Middle frontal gyrus (tissue), 1 donor: ENCODE data around the gene TWIST2.

Source experiments
- DNase-seq: peaks from one replicate; pipeline ENCODE4 v3.0.0-alpha.2; 2015; ENCODE audit warnings: low spot score; ENCODE audit errors: extremely low spot score

The TWIST2 gene

DNA sequence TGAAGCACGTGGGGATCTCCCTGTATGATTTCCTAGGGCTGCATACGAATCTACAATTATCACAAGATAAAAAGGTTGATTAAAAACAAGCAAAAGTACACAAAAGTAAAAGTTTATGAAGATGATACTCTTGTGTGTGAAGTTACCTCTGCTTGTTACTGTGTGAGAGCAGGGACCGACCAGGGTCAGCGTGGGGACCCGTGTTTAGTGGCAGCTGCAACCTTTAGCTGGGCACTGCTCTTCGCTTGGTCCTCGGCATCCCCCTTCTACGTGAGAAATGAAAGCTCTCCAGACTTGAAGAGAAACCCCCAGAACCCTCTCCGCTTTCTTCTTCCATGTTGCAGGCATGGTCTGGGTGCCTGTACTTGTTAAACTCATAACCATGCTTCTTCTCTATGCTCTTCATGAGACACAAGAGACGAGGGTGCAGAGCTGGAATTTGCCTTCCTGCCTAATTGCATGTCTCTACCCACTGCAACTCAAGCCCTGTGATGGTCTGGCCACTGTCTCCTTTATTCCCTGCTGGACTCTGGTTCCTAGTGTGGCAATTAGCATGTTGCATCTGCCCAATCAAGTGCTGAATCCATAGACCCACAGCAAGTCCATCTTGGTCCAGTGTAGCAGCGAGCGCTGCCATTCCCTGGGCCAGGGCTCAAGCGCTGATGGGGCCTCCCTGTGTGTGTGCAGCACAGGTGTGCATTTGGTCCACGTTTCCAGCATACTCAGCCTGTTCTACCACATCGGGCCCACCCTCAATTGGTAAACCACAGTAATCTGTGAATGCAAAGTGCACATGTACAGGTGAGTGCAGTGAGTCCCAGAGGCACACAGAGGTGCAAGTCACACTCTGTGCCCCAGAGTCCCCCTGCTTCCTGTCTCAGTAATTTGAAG lies 88.5 kb downstream of the TWIST2 start:
- no peak for DNase-seq

DNA sequence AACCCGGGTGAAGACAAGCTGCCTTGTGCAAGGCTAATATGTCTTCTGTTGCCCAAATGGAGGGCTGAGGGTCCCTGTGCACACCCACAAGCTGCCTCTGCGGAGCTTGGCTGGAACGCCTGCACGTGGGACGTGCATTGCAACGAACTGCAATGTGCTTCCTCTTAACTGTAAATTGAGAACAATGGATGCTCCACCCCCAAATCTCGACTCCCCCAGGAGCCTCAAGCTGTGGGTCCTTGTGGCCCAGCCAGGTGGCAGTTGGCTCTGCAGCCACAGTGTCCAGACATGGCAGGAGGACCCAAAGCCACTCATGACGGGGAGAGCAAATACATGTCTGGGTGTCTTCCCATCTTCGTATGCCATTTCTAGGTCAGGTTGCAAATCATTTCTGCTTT lies 90.1 kb downstream of the TWIST2 start:
- DNase-seq: no peak

DNA sequence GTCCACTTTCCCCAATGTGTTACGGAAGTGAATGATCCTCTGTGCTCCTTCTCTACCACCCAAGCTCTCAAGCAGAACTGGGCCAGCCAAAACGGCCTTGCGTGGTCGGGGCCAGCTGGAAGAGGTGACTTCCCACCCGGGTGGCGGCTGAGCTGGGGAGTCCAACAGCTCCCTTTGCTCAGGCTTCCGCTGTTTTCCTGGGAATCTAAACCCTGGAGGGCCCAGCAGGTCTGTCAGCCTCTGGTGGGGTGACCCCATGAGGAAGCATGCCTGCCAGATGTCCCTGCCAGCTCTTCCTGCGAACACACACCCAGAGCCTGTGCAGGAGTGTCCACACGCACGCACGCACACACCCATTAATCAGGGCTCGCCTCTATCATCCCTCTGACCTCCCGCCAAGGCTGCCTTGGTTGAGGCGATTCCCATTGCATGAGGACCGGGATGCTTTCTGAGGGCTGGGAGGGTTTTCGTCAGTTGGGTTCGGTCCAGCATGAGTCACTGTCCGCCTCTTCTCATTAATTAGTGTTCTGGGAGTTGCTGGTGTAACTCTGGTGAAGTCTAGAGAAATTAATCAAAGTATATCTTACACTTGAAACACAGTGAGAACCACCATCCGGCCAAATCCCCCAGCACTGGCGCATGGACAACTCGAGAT lies 90.6 kb downstream of the TWIST2 start:
- DNase-seq: no peak

DNA sequence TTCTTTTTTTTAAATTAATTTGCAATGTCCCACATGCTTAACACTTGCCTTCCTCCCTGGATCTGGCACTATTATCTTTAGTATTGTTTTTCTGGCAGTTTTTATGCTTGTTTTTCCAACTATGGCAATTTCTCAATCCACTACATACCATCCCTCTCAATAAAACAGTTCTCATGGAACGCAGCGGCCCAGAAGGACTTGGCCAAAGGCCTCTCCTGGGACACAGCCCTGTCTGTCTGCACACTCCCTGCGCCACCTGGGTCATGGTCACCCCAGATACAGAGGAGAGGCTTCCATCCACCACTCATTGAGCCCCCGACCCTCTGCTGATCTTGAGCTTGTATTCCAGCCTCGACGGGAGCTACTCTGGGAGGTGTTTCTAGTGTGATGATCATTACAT lies 91.2 kb downstream of the TWIST2 start:
- DNase-seq: no peak

DNA sequence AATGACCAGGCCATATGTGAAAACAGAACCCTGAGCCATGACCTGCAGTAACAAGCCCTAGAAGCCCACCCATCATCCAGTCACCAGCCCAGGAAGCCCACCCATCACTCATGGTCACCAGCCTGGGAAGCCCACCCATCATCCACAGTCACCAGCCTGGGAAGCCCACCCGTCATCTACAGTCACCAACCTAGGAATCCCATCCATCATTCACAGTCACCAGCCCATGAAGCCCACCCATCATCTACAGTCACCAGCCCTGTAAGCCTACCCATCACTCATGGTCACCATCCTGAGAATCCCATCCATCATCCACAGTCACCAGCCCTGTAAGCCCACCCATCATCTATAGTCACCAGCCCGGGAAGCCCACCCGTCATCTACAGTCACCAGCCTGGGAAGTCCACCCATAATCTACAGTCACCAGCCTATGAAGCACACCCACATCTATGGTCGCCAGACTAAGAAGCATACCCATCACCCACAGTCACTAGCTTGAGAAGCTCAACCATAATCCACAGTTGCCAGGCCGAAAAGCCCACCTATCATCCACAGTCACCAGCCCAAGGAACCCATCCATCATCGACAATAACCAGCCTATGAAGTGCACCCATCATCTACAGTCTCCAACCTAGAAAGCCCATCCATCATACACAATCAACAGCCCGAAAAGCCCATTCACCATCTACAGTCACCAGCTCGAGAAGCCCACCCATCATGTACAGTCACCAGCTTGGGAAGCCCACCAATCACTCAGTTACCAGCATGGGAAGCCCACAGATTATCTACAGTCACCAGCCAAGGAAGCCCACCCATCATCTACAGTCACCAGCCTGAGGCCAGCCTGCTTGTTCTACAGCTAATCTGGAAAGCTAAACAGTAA lies 91.9 kb downstream of the TWIST2 start:
- DNase-seq: no peak

DNA sequence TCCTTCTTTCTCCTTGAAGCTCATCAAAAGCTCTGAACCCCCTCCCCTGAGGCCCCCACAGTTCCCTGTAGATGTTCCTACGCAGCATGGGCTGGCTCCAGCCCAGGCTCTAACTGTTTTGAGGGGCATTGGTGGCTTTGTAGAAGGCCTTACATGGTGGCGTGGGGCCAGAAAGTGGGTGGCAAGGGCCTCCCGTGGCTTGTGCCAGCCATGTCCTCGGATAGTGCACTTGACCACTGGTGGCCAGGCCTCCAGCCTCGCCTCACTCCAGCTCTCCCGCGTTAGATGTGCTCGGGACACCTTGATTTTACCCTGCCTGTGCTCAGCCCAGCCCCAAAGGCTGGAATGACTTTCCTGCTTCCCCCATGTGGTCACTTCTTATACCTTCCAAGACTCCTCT lies 92.9 kb downstream of the TWIST2 start:
- no peak for DNase-seq

DNA sequence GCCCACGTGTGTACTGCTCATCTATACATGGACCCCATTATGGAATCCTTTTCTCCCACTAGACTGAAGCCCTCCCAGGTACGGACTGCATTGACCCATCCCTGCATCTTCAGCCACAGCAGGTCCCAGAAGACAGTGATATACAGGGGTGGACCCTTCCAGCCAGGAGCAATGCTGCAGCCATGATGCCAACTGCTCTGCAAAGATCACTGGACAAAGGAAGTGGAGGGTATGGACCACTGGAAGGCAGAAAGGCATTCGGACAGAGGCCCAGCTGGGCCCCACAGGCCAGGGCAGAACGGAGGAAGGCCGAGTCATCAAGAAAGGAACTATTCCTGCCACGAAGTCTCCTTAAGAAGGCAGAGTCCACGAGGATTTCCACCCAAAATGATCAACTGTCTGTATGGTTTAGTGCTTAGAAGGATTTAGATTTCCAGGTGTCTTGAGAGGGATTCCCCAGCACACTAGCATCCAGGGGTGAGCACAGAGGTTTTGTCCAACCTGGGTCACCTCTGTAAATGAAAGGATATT lies 93.4 kb downstream of the TWIST2 start:
- DNase-seq: no peak

DNA sequence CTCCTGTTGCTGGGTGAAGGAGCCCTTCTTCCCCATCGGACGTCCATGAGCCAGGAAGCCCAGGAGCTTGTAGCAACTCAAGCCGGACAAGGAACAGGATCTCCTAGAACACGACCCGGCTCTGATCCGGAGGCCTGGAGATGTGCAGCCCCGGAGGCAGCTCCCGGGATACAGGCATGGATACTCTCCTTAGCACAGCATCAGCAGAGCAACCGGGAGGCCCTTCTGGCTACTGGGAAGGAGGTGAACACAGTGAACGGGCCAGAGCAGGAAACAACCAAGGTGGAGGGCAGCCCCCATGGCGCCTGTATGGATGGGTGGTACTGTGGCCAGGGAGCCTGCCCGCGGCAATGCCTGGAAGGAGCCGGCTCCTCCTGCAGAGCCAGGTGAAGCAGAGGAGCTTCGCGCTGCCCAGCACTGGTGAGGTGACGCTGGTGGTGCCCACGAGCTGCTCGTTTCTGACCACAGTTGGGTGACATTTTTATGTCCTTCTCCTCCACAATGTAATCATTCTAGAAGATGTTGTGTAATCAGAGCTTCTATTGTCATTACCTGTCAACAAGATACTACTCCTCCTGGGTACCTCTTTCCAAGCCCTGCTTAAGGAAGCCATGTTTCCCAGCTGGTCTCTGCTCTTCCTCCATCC lies 94.3 kb downstream of the TWIST2 start:
- no peak for DNase-seq

DNA sequence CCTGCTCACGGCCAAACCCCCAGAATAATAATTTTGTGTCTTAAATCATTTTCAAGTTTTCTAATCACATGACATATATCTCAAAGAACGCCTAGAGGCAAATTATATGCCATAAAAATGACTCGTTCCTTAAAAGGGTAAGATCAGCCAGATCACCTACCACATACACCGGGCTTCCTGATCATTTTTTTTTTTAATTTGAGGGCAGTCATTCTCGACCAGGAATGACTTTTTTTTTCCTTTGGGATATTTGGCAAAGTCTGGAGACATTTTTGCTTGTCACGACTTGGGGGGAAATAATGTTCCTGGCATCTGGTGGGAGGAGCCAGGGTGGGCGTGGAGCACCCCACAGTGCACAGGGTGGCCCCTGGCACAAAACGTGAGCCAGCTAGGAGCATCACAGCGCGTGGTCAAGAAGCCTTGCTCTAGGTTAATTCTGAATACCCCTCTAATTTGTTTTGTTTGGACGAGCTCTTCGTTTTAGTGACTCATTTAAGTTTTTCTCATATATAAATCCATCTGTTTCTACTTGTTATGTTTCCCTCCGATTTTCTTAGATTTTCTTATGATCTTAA lies 94.9 kb downstream of the TWIST2 start:
- DNase-seq: no peak

DNA sequence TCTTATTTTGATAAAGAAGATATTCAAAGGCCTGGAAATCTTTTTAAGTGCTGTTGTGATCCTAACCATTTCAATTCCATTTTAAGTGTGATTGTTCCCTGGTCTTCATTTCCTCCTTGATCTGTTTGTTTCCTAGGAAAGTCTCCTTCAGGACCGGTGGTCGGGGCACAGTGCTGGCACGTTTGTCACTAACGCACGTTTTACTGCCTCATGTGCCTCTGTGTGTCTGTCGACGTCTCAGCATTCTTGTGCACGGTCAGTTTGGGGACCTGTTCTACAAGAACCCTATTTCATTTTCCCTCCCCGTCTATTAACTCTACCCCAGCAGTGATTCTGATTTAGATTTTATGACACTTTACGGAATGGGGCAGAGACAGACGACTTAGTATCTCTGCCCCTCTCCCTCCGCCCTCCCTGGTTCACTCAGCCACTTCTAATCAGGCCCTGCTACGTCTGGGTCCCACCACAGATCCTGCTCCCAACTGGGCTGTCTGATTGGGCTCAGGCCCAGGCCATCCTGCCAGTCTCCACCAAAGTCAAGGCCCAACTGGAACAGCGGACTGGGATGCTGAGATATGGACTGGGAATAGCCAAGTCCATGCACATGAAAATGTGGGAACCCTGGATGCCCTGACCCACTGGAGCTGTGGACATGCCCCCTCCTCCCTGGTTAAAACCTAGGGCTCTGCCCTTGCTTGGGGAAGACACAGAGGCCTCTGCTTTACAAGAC lies 95.6 kb downstream of the TWIST2 start:
- DNase-seq: no peak

DNA sequence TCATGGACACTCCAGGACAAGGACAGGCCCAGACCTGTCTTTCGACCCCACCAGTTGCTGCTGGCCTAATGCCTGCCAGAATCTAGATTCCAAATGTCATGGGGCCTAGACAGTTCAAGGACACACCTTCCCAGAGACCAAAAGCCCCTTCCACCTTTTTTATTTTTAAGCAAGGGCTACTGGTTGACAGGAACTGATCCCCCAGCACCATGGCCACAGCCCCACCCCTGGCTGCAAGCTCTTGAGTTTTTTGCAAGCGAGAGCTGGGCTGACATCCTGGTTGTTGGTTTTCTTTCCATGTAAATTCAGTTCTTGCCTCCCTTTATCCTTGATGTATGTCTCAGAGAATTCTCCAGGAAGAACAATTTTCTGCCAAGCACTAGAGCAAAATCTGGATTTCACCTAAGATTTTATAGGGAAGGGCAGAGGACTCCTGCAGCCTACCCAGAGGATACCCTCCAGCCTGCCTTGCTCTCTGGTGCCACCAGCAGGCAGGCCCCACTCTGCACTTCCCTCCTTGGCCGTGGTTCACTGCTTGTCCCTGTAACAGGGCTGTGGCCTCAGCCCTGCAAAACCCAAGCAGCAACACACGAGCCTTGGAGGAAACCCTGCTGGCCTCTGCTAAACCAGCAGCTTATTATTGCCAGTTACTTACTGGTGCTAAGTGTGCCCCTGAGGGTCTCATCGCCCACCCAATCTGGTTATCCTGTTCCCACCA lies 97.7 kb downstream of the TWIST2 start:
- DNase-seq: no peak

DNA sequence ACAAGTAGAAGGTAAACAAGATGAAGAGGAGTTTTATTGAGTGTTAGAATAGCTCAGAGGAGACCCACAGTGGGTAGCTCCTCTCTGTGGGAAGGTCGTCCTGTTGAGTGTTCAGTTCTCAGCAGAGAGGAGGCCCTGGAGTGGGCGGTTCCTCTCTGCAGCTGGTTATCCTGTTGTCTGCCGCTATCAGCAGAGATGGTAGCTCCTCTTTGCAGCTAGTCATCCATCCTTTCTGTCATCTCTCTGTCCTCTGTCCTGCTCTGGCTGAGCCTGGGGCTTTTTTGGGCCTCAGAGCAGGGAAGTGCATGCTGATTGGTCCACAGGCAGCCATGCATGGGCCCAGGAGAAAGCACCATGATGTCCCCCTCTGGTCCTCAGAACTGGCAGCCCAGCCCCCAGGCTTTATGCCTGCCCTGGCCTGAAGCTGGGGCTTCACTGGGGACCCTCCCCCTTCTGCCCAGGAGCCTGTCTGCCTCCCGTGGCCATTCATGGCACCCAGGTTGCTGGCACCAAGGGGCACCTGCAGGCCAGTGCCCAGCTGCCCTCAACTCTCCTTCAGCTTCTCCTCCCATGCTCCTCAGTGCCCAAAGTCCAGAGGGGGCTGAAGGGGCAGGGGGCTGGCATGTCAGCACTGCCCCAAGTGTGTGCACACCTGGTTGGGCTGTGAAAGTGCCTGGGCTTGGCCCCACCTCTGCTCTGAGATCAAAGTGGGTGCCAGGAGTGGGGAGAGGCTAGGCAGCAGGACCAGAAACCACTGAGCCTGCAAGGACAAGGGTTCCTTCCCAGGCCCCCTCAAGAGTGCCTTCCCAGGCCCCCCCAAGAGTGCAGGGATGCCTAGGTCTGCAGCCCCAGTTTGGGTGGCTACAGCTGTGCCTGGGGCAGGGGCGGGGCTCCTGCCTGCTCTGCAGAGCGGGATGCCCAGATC lies 98.7 kb downstream of the TWIST2 start:
- no peak for DNase-seq

DNA sequence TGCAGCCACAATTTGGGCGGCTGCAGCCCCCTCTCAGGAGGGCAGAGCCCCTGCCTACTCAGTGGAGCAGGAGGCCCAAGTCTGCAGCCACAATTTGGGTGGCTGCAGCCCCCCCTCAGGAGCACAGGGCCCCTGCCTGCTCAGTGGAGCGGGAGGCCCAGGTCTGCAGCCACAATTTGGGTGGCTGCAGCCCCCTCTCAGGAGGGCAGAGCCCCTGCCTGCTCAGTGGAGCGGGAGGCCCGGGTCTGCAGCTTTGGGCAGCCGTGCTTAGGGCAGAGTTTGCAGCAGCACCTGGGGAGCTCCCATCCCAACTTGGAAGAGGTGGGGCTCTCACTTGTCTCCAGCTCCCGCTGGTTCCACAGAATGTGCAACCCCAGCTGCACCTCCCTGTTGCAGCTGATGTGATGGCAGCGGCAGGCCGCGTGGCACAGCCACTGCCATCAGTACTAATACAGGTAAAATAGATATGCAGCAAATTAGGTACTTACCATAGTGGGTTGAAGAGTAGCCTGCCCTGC lies 99.4 kb downstream of the TWIST2 start:
- no peak for DNase-seq

DNA sequence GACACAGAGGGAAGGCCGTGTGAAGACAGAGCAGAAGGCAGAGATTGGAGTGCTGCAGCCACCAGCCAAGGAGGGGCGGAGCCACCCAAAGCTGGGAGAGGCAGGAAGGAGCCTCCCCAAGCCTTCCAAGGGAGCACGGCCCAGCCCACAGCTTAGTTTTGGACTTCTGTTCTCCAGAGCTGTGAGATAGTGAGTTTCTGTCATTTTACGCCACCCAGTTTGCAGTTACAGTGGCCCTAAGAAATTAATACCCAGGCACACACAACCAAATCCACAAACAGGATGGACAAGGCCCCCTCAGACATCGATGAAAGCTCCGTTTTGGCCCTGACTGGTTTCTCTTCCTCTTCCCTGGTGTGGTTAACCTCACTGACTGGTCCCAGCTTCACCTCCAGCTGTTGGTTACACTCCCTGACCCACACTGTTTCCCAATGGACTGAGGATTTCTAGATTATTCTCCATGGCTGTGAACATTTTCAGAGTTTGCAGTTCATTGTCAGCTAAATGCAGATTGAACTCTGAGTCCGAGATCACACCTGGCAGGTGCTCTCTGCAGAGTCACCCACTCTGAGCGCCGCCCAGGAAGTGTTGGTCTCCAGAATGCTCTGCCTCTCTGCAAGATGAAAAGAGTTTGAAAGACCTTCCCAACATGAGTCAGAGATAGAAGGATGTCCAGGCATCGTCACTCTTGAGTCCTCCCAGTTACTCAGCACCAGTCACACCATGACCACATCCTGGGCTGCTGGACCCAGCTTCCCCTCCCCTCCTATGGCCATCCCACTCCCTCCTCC lies 100.2 kb downstream of the TWIST2 start:
- DNase-seq: no peak

DNA sequence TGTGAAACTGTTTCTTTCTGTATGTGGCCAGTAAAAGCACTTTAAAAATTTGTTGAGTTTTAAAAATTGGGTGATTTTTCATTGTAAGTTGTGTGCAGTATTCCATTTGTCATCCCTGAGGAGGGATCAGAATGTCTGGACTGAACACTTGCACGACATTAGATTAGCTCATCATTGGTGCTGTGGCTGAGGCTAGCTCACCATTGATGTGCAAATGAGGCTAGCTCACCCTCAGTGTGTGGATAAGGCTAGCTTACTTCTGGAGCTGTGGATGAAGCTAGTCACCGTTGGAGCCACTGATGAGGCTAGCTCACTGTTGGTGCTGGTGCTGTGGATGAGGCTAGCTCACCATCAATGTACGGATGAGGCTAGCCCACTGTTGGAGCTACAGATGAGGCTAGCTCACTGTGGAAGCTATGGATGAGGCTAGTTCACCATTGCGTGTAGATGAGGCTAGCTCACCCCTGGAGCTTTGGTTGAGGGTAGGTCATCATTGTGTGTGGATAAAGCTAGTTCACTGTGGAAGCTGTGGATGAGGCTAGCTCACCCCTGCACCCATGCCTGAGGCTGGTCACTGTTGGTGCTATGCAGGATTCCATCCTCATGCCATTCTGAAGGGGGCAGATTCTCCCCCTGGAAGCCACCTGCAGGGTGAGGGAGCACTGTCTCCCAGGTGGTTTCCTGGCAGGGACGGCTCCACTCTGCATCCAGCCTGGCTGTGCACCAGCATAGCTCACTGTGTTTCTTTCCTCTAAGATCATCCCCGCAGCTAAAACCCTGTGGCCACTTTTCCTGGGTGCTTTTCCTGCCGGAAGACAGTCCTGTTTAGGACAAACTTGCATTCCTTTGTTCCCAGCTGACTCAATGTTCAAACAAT lies 101.1 kb downstream of the TWIST2 start:
- DNase-seq: no peak

DNA sequence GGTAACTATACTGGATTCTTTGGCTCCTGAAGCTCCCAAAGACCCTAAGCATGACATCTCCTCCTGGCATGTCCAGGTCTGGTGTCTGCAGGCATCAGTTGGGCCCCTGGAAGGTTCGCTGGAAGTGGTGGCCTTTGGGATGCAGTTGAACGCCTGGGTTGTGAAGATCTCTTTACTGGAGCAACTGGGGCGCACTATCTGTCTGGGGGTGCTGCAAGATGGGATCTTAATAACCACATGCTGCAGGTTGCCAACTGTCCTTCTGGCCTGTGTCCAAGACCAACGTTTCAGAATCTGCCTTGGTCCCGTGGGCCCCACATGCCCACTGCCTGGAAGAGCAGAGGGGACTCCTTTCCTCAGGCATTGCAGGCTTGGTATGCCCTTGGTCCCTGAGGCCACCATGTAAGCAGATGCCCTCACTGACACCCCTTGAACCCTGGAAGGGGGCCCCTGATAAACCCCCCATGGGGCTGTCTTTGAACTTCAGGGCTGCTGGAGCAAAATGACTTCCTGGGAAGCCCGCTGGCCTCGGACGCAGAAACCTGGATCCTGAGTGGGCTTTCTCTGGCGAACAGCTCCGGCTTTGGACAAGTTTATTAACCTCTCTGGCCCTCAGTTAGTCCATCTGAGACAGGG lies 101.9 kb downstream of the TWIST2 start:
- DNase-seq: no peak
